Right atrium auricular region (tissue), 2 donors: Measurements from ENCODE around the gene RCOR2. TPM values are rescaled to one million over a fixed set of nuclear protein-coding genes. Genes with fewer than 3 reads are reported as not detected.

Source experiments
- DNase-seq: peaks from one replicate; pipeline ENCODE4 v3.0.0-alpha.2; 2019; ENCODE audit warnings: low spot score
- H3K27ac ChIP-seq, 2 donors: fragments of 200-600 bp; sonication (generic); 1 replicate in 1 of 2; 2 replicates in 1 of 2; pipeline ENCODE4 v1.5.1; 2016 to 2019
- H3K27me3 ChIP-seq, 2 donors: fragments of 200-600 bp; sonication (generic); one replicate each; pipeline versions ENCODE4 v1.5.1 to v1.6.0; 2017 to 2019
- H3K36me3 ChIP-seq: fragments of 200-600 bp; sonication (generic); one replicate; pipeline ENCODE4 v1.5.1; 2016
- H3K4me1 ChIP-seq, 2 donors: fragments of 200-600 bp; sonication (generic); one replicate each; pipeline versions ENCODE4 v1.5.1 to v1.6.0; 2017 to 2019
- H3K4me3 ChIP-seq, 2 donors: fragments of 200-600 bp; sonication (generic); 1 replicate in 1 of 2; 2 replicates in 1 of 2; pipeline ENCODE4 v1.5.1; 2017 to 2019; ENCODE audit warnings: mild to moderate bottlenecking in 1 of 2, moderate library complexity in 1 of 2
- H3K9me3 ChIP-seq, 2 donors: fragments of 200-600 bp; sonication (generic); one replicate each; pipeline ENCODE4 v1.5.1; 2019
- CTCF ChIP-seq, 2 donors: fragments of 200-600 bp; sonication (generic); IDR thresholded peaks; one replicate each; pipeline ENCODE4 v1.5.1; 2019; ENCODE audit warnings: antibody characterized with exemption in 2 of 2
- total RNA-seq, 2 donors: library from RNA; depleted of rRNA; stranded (reverse); fragments of >200 nt; gene quantifications; one replicate each; pipeline ENCODE4 v1.1.0, GENCODE V29; 2016

The RCOR2 gene
- total RNA-seq, 2 donors from 2014 or later, result 0.90 to 1.7 TPM

GRCh38 chr11:63883791-63884190, 33.2 kb downstream of the RCOR2 start:
- Histone ChIP-seq H3K27me3 (no peaks in the 10 kb centered on the region), H3K27ac (no peak overlapping the region), H3K36me3 (peaks cover 1% of the 10 kb centered on the region), H3K9me3 (no peaks in the 10 kb centered on the region), H3K4me3 (no peak overlapping the region), H3K4me1 (peaks cover 0 to 67% of the 10 kb centered on the region in 2 donors)
- DNase-seq, result no peak
- TF ChIP-seq CTCF (IDR thresholded peaks at IDR 0.05), result no peak

- Histone ChIP-seq H3K9me3 (no peaks in the 10 kb centered on the region), H3K27ac (no peak overlapping the region), H3K27me3 (no peaks in the 10 kb centered on the region), H3K36me3 (peaks cover 5% of the 10 kb centered on the region), H3K4me3 (no peak overlapping the region), H3K4me1 (peaks cover 0 to 61% of the 10 kb centered on the region in 2 donors)
- TF ChIP-seq CTCF (IDR thresholded peaks at IDR 0.05), result no peak
- no peak for DNase-seq
Observed at GRCh38 chr11:63882555-63883242, 34.3 kb downstream of the RCOR2 start.

- Histone ChIP-seq H3K4me1 (peaks cover 0 to 68% of the 10 kb centered on the region in 2 donors), H3K9me3 (no peaks in the 10 kb centered on the region), H3K27ac (no peak overlapping the region), H3K4me3 (no peak overlapping the region), H3K27me3 (no peaks in the 10 kb centered on the region), H3K36me3 (peaks cover 5% of the 10 kb centered on the region)
- no peak for DNase-seq
- no peak for TF ChIP-seq CTCF (IDR thresholded peaks at IDR 0.05)
Observed at GRCh38 chr11:63880403-63880790, 36.6 kb downstream of the RCOR2 start.

- no peak overlapping the region for H3K27ac ChIP-seq
- no peak for DNase-seq
Observed at GRCh38 chr11:63879598-63880402, 37.2 kb downstream of the RCOR2 start.

GRCh38 chr11:63877658-63878241, 39.2 kb downstream of the RCOR2 start:
- H3K4me1 ChIP-seq, result peaks cover 0 to 71% of the 10 kb centered on the region in 2 donors
- peaks cover 5% of the 10 kb centered on the region for H3K36me3 ChIP-seq
- H3K27ac ChIP-seq, result no peak overlapping the region
- H3K4me3 ChIP-seq, result no peak overlapping the region
- TF ChIP-seq CTCF (IDR thresholded peaks at IDR 0.05), result no peak
- no peaks in the 10 kb centered on the region for H3K9me3 ChIP-seq
- no peak for DNase-seq
- H3K27me3 ChIP-seq, result no peaks in the 10 kb centered on the region

More at GRCh38 chr11:63879598-63880402, 37.2 kb downstream of the RCOR2 start:
- Histone ChIP-seq H3K4me1 (peaks cover 0 to 71% of the 10 kb centered on the region in 2 donors), H3K9me3 (no peaks in the 10 kb centered on the region), H3K36me3 (peaks cover 5% of the 10 kb centered on the region), H3K27me3 (no peaks in the 10 kb centered on the region), H3K4me3 (no peak overlapping the region)
- TF ChIP-seq CTCF (IDR thresholded peaks at IDR 0.05), result no peak
